ENCODE measurements around the gene TRIP12. TPM values are rescaled to one million over a fixed set of nuclear protein-coding genes. Genes with fewer than 3 reads are reported as not detected.

Gene TRIP12
- total and polyA plus RNA-seq, 2 of the 4 experiments (the other 2 are of a cell fraction) = 51.6 to 209 TPM

- no peak overlapping the region for H3K14ac ChIP-seq (replicated peaks; ENCODE audit: low read depth, low read length)
- dilution Hi-C loops (cut with HindIII; ENCODE audit: low sequenced_read_pairs, unreplicated experiment) = no loop called here
- no peak overlapping the region for H3K4me2 ChIP-seq (ENCODE audit: low read depth, low read length)
- POLR2A ChIA-PET (ENCODE audit: unreplicated experiment) = no interaction called here
- H2BK5ac ChIP-seq (ENCODE audit: low read depth, low read length, poor library complexity, severe bottlenecking) = no peak overlapping the region
- H2AFZ ChIP-seq (replicated peaks; ENCODE audit: low read length, poor library complexity) = no peak overlapping the region
- H3K27ac ChIP-seq (ENCODE audit: insufficient read depth, low read length) = peak overlapping the region; percentile 45; the same call in 1 of the 2 replicates
- no peaks in the 10 kb centered on the region for H3K27me3 ChIP-seq (ENCODE audit: control insufficient read depth, insufficient read depth, low read length)
- no peak overlapping the region for H3K4me3 ChIP-seq (ENCODE audit: insufficient read depth, low read depth, low read length)
- no peak overlapping the region for H3K4ac ChIP-seq (ENCODE audit: low read depth, low read length)
- BruUV-seq (replicated peaks) = no TSS peak
- H3K18ac ChIP-seq (ENCODE audit: low read depth, low read length) = no peak overlapping the region
- H4K91ac ChIP-seq (ENCODE audit: insufficient read depth, low read depth, low read length) = no peak overlapping the region
- H4K20me1 ChIP-seq (ENCODE audit: insufficient read depth, low read length) = peaks cover 7% of the 10 kb centered on the region; the same call in 1 of the 2 replicates
- intact Hi-C loops (cut with micrococcal nuclease) = loop anchor here (5.0 to 10.0 kb wide), 2 partner anchors 121 to 364 kb away; partner anchors contain the start of genes FBXO36 and TRIP12
- no peak overlapping the region for H2AK9ac ChIP-seq (replicated peaks; ENCODE audit: low read depth, low read length, poor library complexity)
- ATAC-seq (ENCODE audit: low read depth) = peak; percentile 45
- peaks cover 29% of the 10 kb centered on the region for H3K36me3 ChIP-seq (ENCODE audit: control insufficient read depth, insufficient read depth, low read length)
- H3K23ac ChIP-seq (ENCODE audit: low read depth, low read length) = no peak overlapping the region
- no peak overlapping the region for H4K5ac ChIP-seq (ENCODE audit: low read depth, low read length)
- no peak overlapping the region for H3K9ac ChIP-seq (ENCODE audit: low read depth, low read length)
- no peak overlapping the region for H2AK5ac ChIP-seq (ENCODE audit: low read depth, low read length)
- peaks cover 2% of the 10 kb centered on the region; the same call in 1 of the 2 replicates for H3K9me1 ChIP-seq (ENCODE audit: insufficient read depth, low read length)
- H2BK20ac ChIP-seq (ENCODE audit: low read depth, low read length) = no peak overlapping the region
- no peak overlapping the region for H2BK15ac ChIP-seq (ENCODE audit: low read depth, low read length)
- no peak overlapping the region for H2BK120ac ChIP-seq (ENCODE audit: low read depth, low read length)
- no peak overlapping the region for H4K8ac ChIP-seq (ENCODE audit: low read depth in 2 of 2, low read length in 2 of 2)
- H3K4me1 ChIP-seq (ENCODE audit: control insufficient read depth, insufficient read depth, low read length) = peaks cover 2% of the 10 kb centered on the region; the same call in 1 of the 2 replicates
- CTCF ChIA-PET = interaction anchor here (0.6 to 1.8 kb wide), 9 partner anchors 13 to 359 kb away, joined by 3 to 10 read pairs (median 3); no protein-coding TSS in a partner anchor
- TF ChIP-seq CHD1 (IDR thresholded peaks at IDR 0.05; ENCODE audit: low read depth, low read length) (no peak), MXI1 (IDR thresholded peaks at IDR 0.05; ENCODE audit: borderline replicate concordance, low read depth, low read length) (no peak), RCOR1 (IDR thresholded peaks at IDR 0.05; ENCODE audit: insufficient replicate concordance, low read length) (no peak), POLR2A (IDR thresholded peaks at IDR 0.05; ENCODE audit: low read depth, low read length) (no peak), BHLHE40 (IDR thresholded peaks at IDR 0.05; ENCODE audit: low read depth, low read length) (no peak), SMC3 (IDR thresholded peaks at IDR 0.05; ENCODE audit: low read depth, low read length) (peak; percentile 59), MAZ (IDR thresholded peaks at IDR 0.05; ENCODE audit: borderline replicate concordance, low read depth, low read length) (no peak), RFX5 (IDR thresholded peaks at IDR 0.05; ENCODE audit: low read depth, low read length) (no peak), RAD21 (IDR thresholded peaks at IDR 0.05; ENCODE audit: low read length) (peak; percentile 56), NFE2L2 (IDR thresholded peaks at IDR 0.05; ENCODE audit: low read depth, low read length) (no peak), CTCF (conservative IDR thresholded peaks at IDR 0.05; ENCODE audit: low read depth, low read length) (peak; percentile 63)
- no peaks in the 10 kb centered on the region for H3K9me3 ChIP-seq (ENCODE audit: control insufficient read depth, insufficient read depth, low read length)
- no peak overlapping the region for H3K56ac ChIP-seq (ENCODE audit: extremely low read depth, insufficient read depth, low read length)
- H3K79me1 ChIP-seq (ENCODE audit: low read depth in 1 of 2, low read length in 2 of 2) = peaks cover 9 to 12% of the 10 kb centered on the region in 2 experiments; a peak in 2 of 4 replicates
- in situ Hi-C loops (cut with MboI; ENCODE audit: low sequenced_read_pairs) = loop anchor here (25.0 kb wide), 2 partner anchors 361 to 811 kb away; no protein-coding TSS in a partner anchor
- DNase-seq = peak; percentile 65
These were observed 120.6 kb downstream of the TRIP12 start for GRCh38 chr2:229800997-229801754.
